LNCAP (cell line): ENCODE data around the gene IER5.

ENCODE experiments used
- TF ChIP-seq, protein P1 (sequence below): fragments of 450-650 bp; IDR thresholded peaks from 2 replicates; pipeline ENCODE4 v1.5.1; 2017; ENCODE audit warnings: mild to moderate bottlenecking

Gene IER5

DNA sequence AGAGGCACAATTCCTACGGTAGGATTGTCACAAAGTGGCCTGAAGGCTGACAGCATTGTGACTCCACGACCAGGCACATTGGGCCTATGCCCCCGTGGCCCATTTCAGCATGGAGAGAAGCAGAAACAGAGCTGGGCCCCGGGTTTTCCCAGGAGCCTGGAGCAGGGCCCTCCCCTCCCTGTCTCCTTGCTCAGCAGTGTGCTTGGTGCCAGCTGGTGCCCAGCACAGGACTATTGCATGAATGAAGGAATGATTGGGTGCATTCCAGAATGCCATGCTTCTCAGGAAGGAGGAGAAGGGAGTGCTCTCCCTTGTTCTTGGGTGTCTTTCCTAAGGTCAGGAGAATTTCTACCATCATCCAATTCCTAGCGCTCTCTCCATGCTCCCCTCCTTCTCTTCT, 33.7 kb downstream of the IER5 start:
- TF ChIP-seq, protein P1, sequence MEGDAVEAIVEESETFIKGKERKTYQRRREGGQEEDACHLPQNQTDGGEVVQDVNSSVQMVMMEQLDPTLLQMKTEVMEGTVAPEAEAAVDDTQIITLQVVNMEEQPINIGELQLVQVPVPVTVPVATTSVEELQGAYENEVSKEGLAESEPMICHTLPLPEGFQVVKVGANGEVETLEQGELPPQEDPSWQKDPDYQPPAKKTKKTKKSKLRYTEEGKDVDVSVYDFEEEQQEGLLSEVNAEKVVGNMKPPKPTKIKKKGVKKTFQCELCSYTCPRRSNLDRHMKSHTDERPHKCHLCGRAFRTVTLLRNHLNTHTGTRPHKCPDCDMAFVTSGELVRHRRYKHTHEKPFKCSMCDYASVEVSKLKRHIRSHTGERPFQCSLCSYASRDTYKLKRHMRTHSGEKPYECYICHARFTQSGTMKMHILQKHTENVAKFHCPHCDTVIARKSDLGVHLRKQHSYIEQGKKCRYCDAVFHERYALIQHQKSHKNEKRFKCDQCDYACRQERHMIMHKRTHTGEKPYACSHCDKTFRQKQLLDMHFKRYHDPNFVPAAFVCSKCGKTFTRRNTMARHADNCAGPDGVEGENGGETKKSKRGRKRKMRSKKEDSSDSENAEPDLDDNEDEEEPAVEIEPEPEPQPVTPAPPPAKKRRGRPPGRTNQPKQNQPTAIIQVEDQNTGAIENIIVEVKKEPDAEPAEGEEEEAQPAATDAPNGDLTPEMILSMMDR: no peak

DNA sequence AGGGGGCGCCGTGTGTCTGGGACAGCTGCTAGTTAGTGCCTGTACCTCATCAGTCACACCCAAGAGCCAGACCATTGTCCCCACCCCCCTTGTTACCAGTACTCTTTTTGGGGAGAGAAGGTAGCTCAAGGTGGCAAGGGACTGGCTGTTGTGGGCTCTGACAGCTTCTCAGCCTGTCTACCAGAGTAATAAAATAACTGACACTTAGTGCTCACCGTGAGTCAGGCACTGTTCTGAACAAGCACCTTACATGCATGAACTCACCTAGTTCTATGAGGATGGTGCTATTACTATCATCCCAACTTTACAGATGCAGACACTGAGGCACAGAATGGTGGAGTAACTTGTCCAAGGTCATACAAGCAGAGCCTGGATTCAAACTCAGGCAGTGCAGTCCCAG, 34.7 kb downstream of the IER5 start:
- TF ChIP-seq, protein P1: no peak

GRCh38 chr1:181124291-181124751, 35.8 kb downstream of the IER5 start:
- TF ChIP-seq, protein P1: no peak

DNA sequence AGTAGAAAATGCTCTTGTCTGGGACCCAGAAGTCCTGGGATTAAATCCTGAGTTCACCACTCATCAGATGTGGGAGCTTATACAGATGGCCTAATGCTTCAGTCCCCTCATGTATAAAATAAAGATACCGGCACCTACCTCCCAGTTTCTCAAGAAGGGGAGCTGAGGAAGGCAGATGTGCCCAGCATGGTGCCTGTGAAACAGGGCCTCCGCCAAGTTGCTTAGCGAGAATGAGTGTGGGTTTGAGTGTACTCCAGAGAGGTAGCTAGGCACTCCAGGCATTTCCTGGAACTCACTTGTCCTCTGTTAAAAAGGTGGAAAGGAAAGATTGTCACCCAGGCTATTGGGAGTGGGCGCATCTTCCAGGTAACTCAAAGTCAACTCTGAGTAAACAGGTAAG, 37.8 kb downstream of the IER5 start:
- TF ChIP-seq, protein P1: no peak

DNA sequence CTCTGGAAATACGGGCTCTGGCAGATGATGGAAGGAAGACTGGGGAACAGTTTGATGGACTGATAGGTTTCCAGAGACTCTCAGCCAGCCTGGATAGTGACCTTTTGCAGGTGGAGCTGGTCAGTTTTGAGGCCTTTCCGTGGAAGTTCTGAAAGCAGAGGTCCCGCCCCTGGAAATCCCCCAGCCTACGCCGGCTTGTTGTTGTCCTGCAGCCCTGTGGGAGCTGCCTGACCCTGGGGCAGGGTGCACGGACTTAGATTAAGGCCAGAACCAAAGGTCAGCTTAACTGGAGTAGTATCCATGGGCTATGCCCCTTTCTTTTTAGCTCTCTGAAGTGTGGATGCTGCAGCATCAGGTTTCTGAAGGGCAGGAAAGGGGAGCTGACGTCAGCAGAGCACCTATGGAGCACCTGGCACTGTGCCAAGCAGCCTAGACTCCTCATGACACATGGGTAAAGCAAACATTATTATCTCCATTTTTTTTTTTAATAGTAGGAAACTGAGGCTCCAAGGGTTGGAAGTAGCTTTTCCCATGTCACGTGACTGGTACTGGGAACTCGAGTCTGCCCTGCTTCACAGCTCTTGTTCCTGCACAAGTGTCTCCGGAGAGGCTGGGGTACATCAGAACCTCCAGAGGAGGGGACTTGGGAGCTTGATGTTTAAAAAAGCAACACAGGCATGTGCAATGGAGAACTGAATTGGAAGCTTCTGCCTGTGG, 38.5 kb downstream of the IER5 start:
- TF ChIP-seq, protein P1: no peak

DNA sequence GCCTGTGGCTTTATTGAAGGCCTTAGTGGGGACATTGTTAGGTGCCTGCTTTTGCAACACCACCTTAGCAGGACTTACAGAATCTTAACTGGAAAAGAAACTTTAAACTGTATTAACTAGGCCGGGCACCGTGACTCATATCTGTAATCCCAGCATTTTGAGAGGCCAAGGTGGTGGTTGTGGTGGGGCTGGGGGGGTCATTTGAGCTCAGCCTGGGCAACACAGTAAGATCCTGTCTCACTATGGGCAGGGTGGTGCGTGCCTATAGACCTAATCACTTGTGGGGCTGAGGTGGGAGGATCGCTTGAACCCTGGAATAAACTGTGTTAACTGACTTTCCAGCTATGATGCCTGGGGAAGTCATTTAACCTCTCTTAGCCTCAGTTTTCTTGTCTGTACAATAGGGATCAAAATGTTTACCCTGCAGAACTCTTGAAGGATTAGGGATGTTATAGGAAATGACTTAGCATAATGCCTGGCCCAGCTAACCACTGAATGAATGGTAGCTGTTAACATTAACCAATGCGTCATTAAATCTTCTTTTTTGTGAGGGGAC, 39.5 kb downstream of the IER5 start:
- TF ChIP-seq, protein P1: no peak

GRCh38 chr1:181128592-181129497, 40.3 kb downstream of the IER5 start:
- TF ChIP-seq, protein P1: no peak
